ENCODE results near the gene GRIA3.

DNA sequence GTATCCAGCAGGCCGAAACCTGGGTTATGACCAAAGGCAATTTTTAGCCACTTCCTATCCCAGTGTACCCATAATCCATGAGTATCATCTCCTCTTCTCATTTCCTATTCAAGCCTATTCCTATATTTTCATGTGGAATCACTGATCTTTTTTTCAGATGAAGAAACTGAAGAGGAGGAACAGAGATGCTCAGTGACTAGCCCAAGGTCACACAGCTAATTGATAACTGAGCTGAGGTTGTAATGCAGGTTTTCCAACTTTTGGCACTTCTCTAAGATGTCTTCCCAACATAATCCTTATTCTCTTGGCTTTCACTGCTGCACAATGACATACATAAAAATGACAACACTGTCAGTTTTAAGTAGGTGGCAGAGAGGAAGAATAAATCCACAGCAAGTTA lies 15.3 kb downstream of the GRIA3 start:
- TF ChIP-seq SMAD1 (IDR thresholded peaks at IDR 0.05; ENCODE audit: low read depth, partially characterized antibody) (no peak), POLR2AphosphoS5 (IDR thresholded peaks at IDR 0.05; ENCODE audit: low read length) (no peak)
- TF ChIP-seq, protein P1, sequence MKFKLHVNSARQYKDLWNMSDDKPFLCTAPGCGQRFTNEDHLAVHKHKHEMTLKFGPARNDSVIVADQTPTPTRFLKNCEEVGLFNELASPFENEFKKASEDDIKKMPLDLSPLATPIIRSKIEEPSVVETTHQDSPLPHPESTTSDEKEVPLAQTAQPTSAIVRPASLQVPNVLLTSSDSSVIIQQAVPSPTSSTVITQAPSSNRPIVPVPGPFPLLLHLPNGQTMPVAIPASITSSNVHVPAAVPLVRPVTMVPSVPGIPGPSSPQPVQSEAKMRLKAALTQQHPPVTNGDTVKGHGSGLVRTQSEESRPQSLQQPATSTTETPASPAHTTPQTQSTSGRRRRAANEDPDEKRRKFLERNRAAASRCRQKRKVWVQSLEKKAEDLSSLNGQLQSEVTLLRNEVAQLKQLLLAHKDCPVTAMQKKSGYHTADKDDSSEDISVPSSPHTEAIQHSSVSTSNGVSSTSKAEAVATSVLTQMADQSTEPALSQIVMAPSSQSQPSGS (IDR thresholded peaks at IDR 0.05; ENCODE audit: low read length), result no peak
